GM21360 (cell line): ENCODE measurements around the gene HDGFL2.

Source experiments
- ATAC-seq: cut with Tn5 transposase; IDR thresholded peaks from one replicate; pipeline ENCODE4 v1.9.1; 2021; ENCODE audit warnings: mild to moderate bottlenecking, moderate library complexity; ENCODE audit not compliant: unreplicated experiment

The HDGFL2 gene

DNA sequence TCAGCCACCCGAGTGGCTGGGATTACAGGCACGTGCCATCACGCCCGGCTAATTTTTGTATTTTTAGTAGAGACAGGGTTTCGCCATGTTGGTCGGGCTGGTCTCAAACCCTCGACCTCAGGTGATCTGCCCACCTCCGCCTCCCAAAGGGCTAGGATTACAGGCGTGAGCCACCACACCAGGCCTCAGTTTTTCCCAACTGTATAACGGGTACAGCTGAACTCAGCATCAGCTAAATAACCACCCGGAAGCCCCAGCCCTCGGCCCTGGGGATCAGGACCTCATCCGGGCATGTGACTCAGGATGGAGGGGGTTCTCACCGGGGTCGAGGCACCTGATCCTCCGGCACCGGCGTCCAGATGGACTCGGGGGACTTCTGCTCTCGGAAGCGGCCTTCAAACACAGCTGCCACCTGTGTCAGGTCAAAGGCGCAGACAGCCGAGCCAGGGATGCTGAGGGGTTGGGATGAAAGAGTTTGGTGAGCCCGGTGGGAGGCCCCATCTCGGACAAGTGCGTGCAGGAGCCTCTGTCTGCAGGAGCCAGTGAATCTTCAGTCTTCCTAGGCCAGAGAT, 78.5 kb downstream of the HDGFL2 start:
- no peak for ATAC-seq
